GM12878 (cell line): ENCODE data around the gene DNPEP. TPM values are rescaled to one million over a fixed set of nuclear protein-coding genes. Genes with fewer than 3 reads are reported as not detected.

Source experiments
- ATAC-seq: fragments of 200-7000 bp; cut with Tn5 transposase; 3 replicates; pipeline ENCODE4 v1.9.1; 2020; ENCODE audit warnings: mild to moderate bottlenecking, moderate library complexity
- BruUV-seq: library from RNA; stranded (reverse); fragments of 400-500 nt; replicated peaks from 2 replicates; lab custom pipeline; 2021; lab: Mats Ljungman, UMichigan
- CTCF ChIA-PET: fragments of 300-600 bp; sonication (Branson Sonifier 250); formaldehyde crosslinking; extraction: SDS; loops from one replicate; lab custom pipeline; 2021; ENCODE audit warnings: inconsistent platforms; lab: Yijun Ruan, JAX
- POLR2A ChIA-PET: fragments of 350-600 bp; formaldehyde crosslinking; extraction: SDS; loops from one replicate; lab custom pipeline; 2021; ENCODE audit warnings: inconsistent platforms; lab: Charles Lee
- RAD21 ChIA-PET: fragments of 300-600 bp; sonication (Branson Sonifier 250); formaldehyde crosslinking; loops from one replicate; lab custom pipeline; 2023; ENCODE audit warnings: antibody characterized with exemption; ENCODE audit not compliant: unreplicated experiment; lab: Charles Lee
- SMC1A ChIA-PET: fragments of 300-600 bp; sonication (Branson Sonifier 250); formaldehyde crosslinking; loops from one replicate; lab custom pipeline; 2023; ENCODE audit not compliant: unreplicated experiment, uncharacterized antibody; lab: Charles Lee
- DNase-seq: peaks from one replicate; pipeline ENCODE4 v3.0.0-alpha.2; 2011; ENCODE audit warnings: low read depth, low spot score
- FAIRE-seq: peaks from 3 replicates; lab custom pipeline; 2011; peaks lifted over from hg19 to GRCh38; lab: Jason Lieb, UNC
- H2AFZ ChIP-seq: 2 replicates; pipeline ENCODE4 v1.6.0; 2011; ENCODE audit warnings: low read depth, low read length, control low read depth; ENCODE audit not compliant: control insufficient read depth
- H3K27ac ChIP-seq: 2 replicates; pipeline ENCODE4 v1.5.1; 2011; ENCODE audit warnings: control low read depth; ENCODE audit not compliant: control insufficient read depth, insufficient read depth
- H3K27me3 ChIP-seq, 2 experiments: replicated peaks in 1 of 2; 2 replicates each; pipeline versions ENCODE4 v1.6.0 to v1.6.1; 2011; ENCODE audit warnings: low read length in 1 of 2; ENCODE audit not compliant: control insufficient read depth in 2 of 2, insufficient read depth in 2 of 2
- H3K36me3 ChIP-seq, 2 experiments: 2 replicates each; pipeline ENCODE4 v1.5.1; 2011; ENCODE audit warnings: low read length in 1 of 2; ENCODE audit not compliant: control insufficient read depth in 2 of 2, insufficient read depth in 2 of 2
- H3K4me1 ChIP-seq: 2 replicates; pipeline ENCODE4 v1.6.1; 2011; ENCODE audit warnings: mild to moderate bottlenecking, low read length, moderate library complexity, mixed read lengths; ENCODE audit not compliant: control insufficient read depth, insufficient read depth
- H3K4me2 ChIP-seq: 2 replicates; pipeline ENCODE4 v1.6.0; 2011; ENCODE audit warnings: control low read depth; ENCODE audit not compliant: control insufficient read depth, insufficient read depth
- H3K4me3 ChIP-seq: fragments of 200-600 bp; sonication (generic); 2 replicates; pipeline ENCODE4 v1.5.1; 2016
- H3K79me2 ChIP-seq: 2 replicates; pipeline ENCODE4 v1.6.0; 2011; ENCODE audit warnings: low read length; ENCODE audit not compliant: control insufficient read depth, insufficient read depth
- H3K9ac ChIP-seq: 2 replicates; pipeline ENCODE4 v1.8.0; 2011; ENCODE audit warnings: low read length, control low read depth, mixed read lengths; ENCODE audit not compliant: control insufficient read depth, insufficient read depth
- H3K9me3 ChIP-seq: replicated peaks from 3 replicates; pipeline ENCODE4 v1.5.1; 2011; ENCODE audit warnings: mild to moderate bottlenecking, low read length; ENCODE audit not compliant: control insufficient read depth, insufficient read depth
- H4K20me1 ChIP-seq: 2 replicates; pipeline ENCODE4 v1.6.0; 2011; ENCODE audit not compliant: control insufficient read depth, insufficient read depth
- BCL11A ChIP-seq: IDR thresholded peaks from 2 replicates; pipeline ENCODE4 v1.6.1; 2011; ENCODE audit warnings: low read depth, low read length
- EGR1 ChIP-seq, 2 experiments: IDR thresholded peaks; 1 replicate in 1 of 2; 2 replicates in 1 of 2; pipeline ENCODE4 v1.6.1; 2011 to 2012; ENCODE audit warnings: low read depth in 2 of 2, low read length in 2 of 2, borderline replicate concordance in 1 of 2, mild to moderate bottlenecking in 1 of 2, moderate library complexity in 1 of 2
- FOXM1 ChIP-seq: IDR thresholded peaks from 2 replicates; pipeline ENCODE4 v1.6.1; 2012; ENCODE audit warnings: low read depth, mild to moderate bottlenecking, inconsistent platforms, low read length, moderate library complexity
- HDAC2 ChIP-seq: fragments of 200-600 bp; sonication (generic); IDR thresholded peaks from 2 replicates; pipeline ENCODE4 v1.6.1; 2017
- IKZF1 ChIP-seq: fragments of 450-650 bp; conservative IDR thresholded peaks from 2 replicates; pipeline ENCODE4 v1.6.1; 2017; ENCODE audit warnings: antibody characterized with exemption, mild to moderate bottlenecking
- IRF5 ChIP-seq: fragments of 450-650 bp; IDR thresholded peaks from 2 replicates; pipeline ENCODE4 v1.6.1; 2017; ENCODE audit warnings: borderline replicate concordance
- JUNB ChIP-seq: IDR thresholded peaks from 2 replicates; pipeline ENCODE4 v1.6.1; 2016; ENCODE audit warnings: antibody characterized with exemption, mild to moderate bottlenecking
- KAT2A ChIP-seq: conservative IDR thresholded peaks from 2 replicates; pipeline ENCODE4 v1.6.1; 2011; ENCODE audit warnings: low read depth, low read length; ENCODE audit not compliant: control insufficient read depth
- MTA3 ChIP-seq: IDR thresholded peaks from 2 replicates; pipeline ENCODE4 v1.6.1; 2012; ENCODE audit warnings: low read length, inconsistent platforms, borderline replicate concordance
- PAX5 ChIP-seq: IDR thresholded peaks from 2 replicates; pipeline ENCODE4 v1.6.1; 2011; ENCODE audit warnings: low read depth, low read length, borderline replicate concordance
- PAX8 ChIP-seq: fragments of 450-650 bp; IDR thresholded peaks from 2 replicates; pipeline ENCODE4 v1.6.1; 2017; ENCODE audit warnings: mild to moderate bottlenecking, moderate library complexity
- SIX5 ChIP-seq: IDR thresholded peaks from 2 replicates; pipeline ENCODE4 v1.6.1; 2011; ENCODE audit warnings: mild to moderate bottlenecking, low read depth, low read length, moderate library complexity; ENCODE audit not compliant: severe bottlenecking
- SMARCA5 ChIP-seq: fragments of 450-650 bp; IDR thresholded peaks from 2 replicates; pipeline ENCODE4 v1.6.1; 2017; ENCODE audit warnings: mild to moderate bottlenecking
- STAT1 ChIP-seq: fragments of 450-650 bp; conservative IDR thresholded peaks from 2 replicates; pipeline ENCODE4 v1.6.1; 2014; ENCODE audit warnings: antibody characterized with exemption, mild to moderate bottlenecking
- WRNIP1 ChIP-seq: IDR thresholded peaks from 2 replicates; pipeline ENCODE4 v1.6.1; 2011; ENCODE audit warnings: low read depth, low read length, improper control_type of control experiment, borderline replicate concordance
- ZNF207 ChIP-seq: fragments of 450-650 bp; IDR thresholded peaks from 2 replicates; pipeline ENCODE4 v1.6.1; 2014; ENCODE audit warnings: antibody characterized with exemption, mild to moderate bottlenecking, borderline replicate concordance
- ZNF384 ChIP-seq: IDR thresholded peaks from 2 replicates; pipeline ENCODE4 v1.6.1; 2012; ENCODE audit warnings: low read depth, mild to moderate bottlenecking, low read length, improper control_type of control experiment, borderline replicate concordance
- WGBS: methylation state at CpG from one replicate; pipeline ENCODE4 v1.1.6; 2016; ENCODE audit warnings: low lambda C conversion rate; ENCODE audit not compliant: insufficient replicate concordance, insufficient coverage; ENCODE audit errors: missing lambda C conversion rate; 5-methylcytosine and 5-hydroxymethylcytosine counted together
- in situ Hi-C: fragments of 300-500 bp; cut with MboI; formaldehyde crosslinking; loops from 9 replicates; pipeline ENCODE4 v1.14.3; 2018; ENCODE audit warnings: mixed read lengths
- intact Hi-C: fragments of 100-400 bp; cut with micrococcal nuclease; formaldehyde crosslinking; loops from one replicate; pipeline ENCODE4 v1.14.2; 2022; ENCODE audit not compliant: unreplicated experiment
- polyA plus RNA-seq, 11 experiments: library from polyadenylated mRNA; depleted of rRNA in 4 of 11; unstranded in 6 of 11; stranded (reverse) in 5 of 11; fragments of >200 nt; fragmentation: Nextera tagmentation in 4 of 11; fragmentation: Illumina TruSeq in 1 of 11; extraction: Ambion mirVana in 4 of 11; extraction: Trizol in 1 of 11; gene quantifications; 1 replicate in 1 of 11; 2 replicates in 10 of 11; pipeline versions ENCODE4 v1.2.1 to v1.2.3, GENCODE V29; 2011 to 2016; ENCODE audit warnings: inconsistent platforms in 2 of 11, missing spikeins in 2 of 11, low read depth in 1 of 11
- total RNA-seq, 4 experiments: library from RNA; depleted of rRNA in 3 of 4; stranded (reverse); fragments of >200 nt in 3 of 4; fragmentation: Illumina TruSeq in 1 of 4; extraction: Trizol in 1 of 4; gene quantifications; 2 replicates each; pipeline versions ENCODE4 v1.2.1 to v1.2.3, GENCODE V29; 2013 to 2021
- TF ChIP-seq, protein P1 (sequence below): fragments of 450-650 bp; conservative IDR thresholded peaks from 2 replicates; pipeline ENCODE4 v1.6.1; 2017; ENCODE audit warnings: mild to moderate bottlenecking, moderate library complexity

DNPEP gene
- total and polyA plus RNA-seq, 10 of the 15 experiments (the other 5 are each of a cell fraction or from before 2014, with no cell fraction given): 33.1 to 82.0 (median 64.1) TPM

DNA sequence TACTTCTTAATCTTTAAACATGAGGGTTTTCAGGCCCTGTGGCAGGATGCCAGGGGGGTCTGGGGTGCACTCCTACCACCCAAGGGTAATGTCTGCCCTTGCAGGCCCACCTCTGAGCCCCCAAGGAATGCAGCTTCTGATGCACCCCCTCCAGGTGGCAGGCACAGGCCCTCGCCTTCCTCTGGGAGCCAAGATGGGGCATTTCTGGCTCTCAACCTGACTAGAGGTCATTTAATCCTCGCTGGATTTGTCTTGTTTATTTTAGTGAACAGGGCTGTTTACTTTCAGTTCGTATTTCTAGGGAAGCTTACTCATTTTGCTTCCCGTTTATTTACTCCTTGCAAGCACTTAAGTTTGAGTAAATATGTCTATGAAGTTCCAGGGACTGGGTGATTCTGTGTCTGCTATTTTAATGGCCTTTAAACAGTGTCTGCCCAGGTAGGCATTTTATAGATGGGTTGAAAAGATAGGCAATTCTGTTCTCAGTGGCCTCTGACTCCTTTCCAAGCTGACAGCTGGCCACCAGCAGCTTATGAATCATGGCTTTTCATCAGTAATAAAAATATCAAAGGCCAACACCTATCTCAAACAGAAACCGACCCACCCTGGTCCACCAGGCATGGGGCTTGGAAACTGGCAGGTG, 11.1 kb upstream of the DNPEP start:
- FAIRE-seq (no peak), DNase-seq (no peak), ATAC-seq (no peak)
- no peak overlapping the region for H3K4me2 ChIP-seq
- ChIA-PET SMC1A (no interaction called here), POLR2A (no interaction called here), CTCF (interaction anchor here (1.2 kb wide), 1 partner anchor 10 kb away, joined by 6 read pairs; no protein-coding TSS in a partner anchor), RAD21 (no interaction called here)
- no TSS peak for BruUV-seq
- no peaks in the 10 kb centered on the region for H3K79me2 ChIP-seq
- in situ Hi-C loops (no loop called here), intact Hi-C loops (no loop called here)
- no peak overlapping the region for H3K27ac ChIP-seq
- H3K9me3 ChIP-seq: no peaks in the 10 kb centered on the region
- no peak overlapping the region for H2AFZ ChIP-seq
- H3K27me3 ChIP-seq: no peaks in the 10 kb centered on the region; a peak in 2 of 4 replicates
- no peak overlapping the region for H3K9ac ChIP-seq
- TF ChIP-seq KAT2A (no peak), IRF5 (no peak), HDAC2 (no peak), BCL11A (no peak), MTA3 (no peak), ZNF207 (no peak), WRNIP1 (no peak), EGR1 (IDR thresholded peaks at IDR 0.05; ENCODE audit: borderline replicate concordance in 1 of 2, low read depth in 2 of 2, low read length in 2 of 2) (no peak), SIX5 (no peak), SMARCA5 (no peak), ZNF384 (no peak), PAX5 (no peak), JUNB (no peak), STAT1 (no peak), PAX8 (no peak), IKZF1 (no peak), FOXM1 (no peak)
- TF ChIP-seq, protein P1, sequence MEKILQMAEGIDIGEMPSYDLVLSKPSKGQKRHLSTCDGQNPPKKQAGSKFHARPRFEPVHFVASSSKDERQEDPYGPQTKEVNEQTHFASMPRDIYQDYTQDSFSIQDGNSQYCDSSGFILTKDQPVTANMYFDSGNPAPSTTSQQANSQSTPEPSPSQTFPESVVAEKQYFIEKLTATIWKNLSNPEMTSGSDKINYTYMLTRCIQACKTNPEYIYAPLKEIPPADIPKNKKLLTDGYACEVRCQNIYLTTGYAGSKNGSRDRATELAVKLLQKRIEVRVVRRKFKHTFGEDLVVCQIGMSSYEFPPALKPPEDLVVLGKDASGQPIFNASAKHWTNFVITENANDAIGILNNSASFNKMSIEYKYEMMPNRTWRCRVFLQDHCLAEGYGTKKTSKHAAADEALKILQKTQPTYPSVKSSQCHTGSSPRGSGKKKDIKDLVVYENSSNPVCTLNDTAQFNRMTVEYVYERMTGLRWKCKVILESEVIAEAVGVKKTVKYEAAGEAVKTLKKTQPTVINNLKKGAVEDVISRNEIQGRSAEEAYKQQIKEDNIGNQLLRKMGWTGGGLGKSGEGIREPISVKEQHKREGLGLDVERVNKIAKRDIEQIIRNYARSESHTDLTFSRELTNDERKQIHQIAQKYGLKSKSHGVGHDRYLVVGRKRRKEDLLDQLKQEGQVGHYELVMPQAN: no peak
- no peaks in the 10 kb centered on the region for H3K36me3 ChIP-seq
- no peaks in the 10 kb centered on the region for H3K4me1 ChIP-seq
- H4K20me1 ChIP-seq: no peaks in the 10 kb centered on the region
- WGBS: 0% methylated on average over 5 of the region's 5 CpGs
- H3K4me3 ChIP-seq: no peak overlapping the region
